ENCODE results near the gene RNF26. TPM values are rescaled to one million over a fixed set of nuclear protein-coding genes. Genes with fewer than 3 reads are reported as not detected.
A peak's percentile ranks its signal among the peaks of the same experiment; 100 is the strongest.

Gene RNF26
- polyA plus RNA-seq, 1 of the 3 experiments (the other 2 are of a cell fraction): 31.9 TPM

DNA sequence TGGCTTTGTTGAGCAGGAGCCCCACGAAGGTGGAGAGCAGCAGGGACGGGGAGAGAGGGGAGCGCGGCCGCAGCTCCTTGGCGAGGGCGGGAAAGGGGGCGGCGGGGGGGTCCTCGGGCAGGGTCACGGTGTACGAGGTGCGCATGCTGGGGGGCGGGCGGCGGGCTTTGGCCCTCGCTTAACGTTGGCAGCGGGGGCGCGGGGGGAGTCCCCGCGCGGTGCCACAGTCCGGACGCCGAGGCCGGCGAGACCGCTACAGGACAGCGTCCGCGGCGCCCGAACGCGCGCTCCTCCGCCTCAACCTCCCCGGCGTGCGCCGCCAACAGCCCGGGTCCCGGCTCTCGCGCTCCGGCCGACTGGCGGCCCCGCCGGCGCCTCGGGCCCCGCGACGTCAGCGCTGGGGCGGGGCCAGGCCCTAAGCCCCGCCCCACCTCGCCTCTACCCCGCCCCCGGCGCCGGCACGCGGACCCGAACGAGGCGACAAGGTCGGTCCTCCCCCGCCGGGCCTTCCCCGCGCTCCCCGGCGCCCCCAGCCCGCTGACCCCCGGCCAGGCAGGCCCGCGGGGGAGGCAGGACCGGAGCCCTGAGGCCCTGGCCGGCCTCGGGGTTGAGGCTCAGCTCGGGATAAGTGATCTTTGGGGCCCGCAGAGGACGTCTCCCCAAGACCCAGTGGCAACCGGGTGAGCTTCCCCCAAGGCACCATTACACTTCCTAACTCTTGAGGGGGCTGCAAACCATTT is 29.7 kb downstream of the RNF26 start:
- H2AFZ ChIP-seq (ENCODE audit: low read depth): peak overlapping the region; percentile 73
- no peaks in the 10 kb centered on the region for H3K9me3 ChIP-seq
- no peaks in the 10 kb centered on the region for H4K20me1 ChIP-seq (ENCODE audit: insufficient read depth)
- CTCF ChIA-PET: interaction anchor here (1.0 to 5.1 kb wide), 8 partner anchors 8 to 193 kb away, joined by 3 to 41 read pairs (median 10); partner anchors contain the start of gene USP2
- no peaks in the 10 kb centered on the region for H3K27me3 ChIP-seq (ENCODE audit: insufficient read depth)
- peaks cover 21% of the 10 kb centered on the region for H3F3A ChIP-seq (replicated peaks; ENCODE audit: insufficient read depth)
- no peaks in the 10 kb centered on the region for H3K79me2 ChIP-seq (ENCODE audit: insufficient read depth)
- no peaks in the 10 kb centered on the region for H3K9me2 ChIP-seq
- no peak overlapping the region; a peak in 1 of 4 replicates for H3K27ac ChIP-seq (ENCODE audit: low read depth in 2 of 2, low read length in 1 of 2)
- 8% methylated on average over 19 of the region's 88 CpGs for WGBS (ENCODE audit: low lambda C conversion rate)
- peak overlapping the region in 1 of 2 experiments; percentile 49; a peak in 2 of 4 replicates for H3K4me3 ChIP-seq (ENCODE audit: low read depth in 2 of 2, low read length in 1 of 2)
- peaks cover 37 to 69% of the 10 kb centered on the region in 2 experiments; a peak in 3 of 4 replicates for H3K4me1 ChIP-seq (ENCODE audit: control insufficient read depth in 1 of 2, insufficient read depth in 2 of 2, low read depth in 1 of 2, low read length in 1 of 2)
- no peak for TF ChIP-seq GABPA (IDR thresholded peaks at IDR 0.05; ENCODE audit: low read depth)
- no peak for TF ChIP-seq RAD21 (IDR thresholded peaks at IDR 0.05; ENCODE audit: low read length)
- TF ChIP-seq TEAD4 (IDR thresholded peaks at IDR 0.05; ENCODE audit: borderline replicate concordance, insufficient read depth): no peak
- TF ChIP-seq TCF12 (IDR thresholded peaks at IDR 0.05): no peak
- no peak for TF ChIP-seq SIN3A (IDR thresholded peaks at IDR 0.05; ENCODE audit: borderline replicate concordance, low read depth, low read length)
- TF ChIP-seq MXI1 (IDR thresholded peaks at IDR 0.05; ENCODE audit: low read depth, low read length): peak; percentile 55; the same call in 1 of the 2 replicates
- TF ChIP-seq, protein P1, sequence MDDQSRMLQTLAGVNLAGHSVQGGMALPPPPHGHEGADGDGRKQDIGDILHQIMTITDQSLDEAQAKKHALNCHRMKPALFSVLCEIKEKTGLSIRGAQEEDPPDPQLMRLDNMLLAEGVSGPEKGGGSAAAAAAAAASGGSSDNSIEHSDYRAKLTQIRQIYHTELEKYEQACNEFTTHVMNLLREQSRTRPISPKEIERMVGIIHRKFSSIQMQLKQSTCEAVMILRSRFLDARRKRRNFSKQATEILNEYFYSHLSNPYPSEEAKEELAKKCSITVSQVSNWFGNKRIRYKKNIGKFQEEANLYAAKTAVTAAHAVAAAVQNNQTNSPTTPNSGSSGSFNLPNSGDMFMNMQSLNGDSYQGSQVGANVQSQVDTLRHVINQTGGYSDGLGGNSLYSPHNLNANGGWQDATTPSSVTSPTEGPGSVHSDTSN (IDR thresholded peaks at IDR 0.05): peak; percentile 64
- TF ChIP-seq ELF1 (IDR thresholded peaks at IDR 0.05): no peak
- TF ChIP-seq POLR2AphosphoS5 (IDR thresholded peaks at IDR 0.05; ENCODE audit: low read depth, low read length): no peak
- no peak for TF ChIP-seq EP300 (IDR thresholded peaks at IDR 0.05; ENCODE audit: borderline replicate concordance in 1 of 2, low read depth in 1 of 2, low read length in 1 of 2)
- no peak for TF ChIP-seq YY1 (IDR thresholded peaks at IDR 0.05; ENCODE audit: low read depth)
- TF ChIP-seq, protein P2, sequence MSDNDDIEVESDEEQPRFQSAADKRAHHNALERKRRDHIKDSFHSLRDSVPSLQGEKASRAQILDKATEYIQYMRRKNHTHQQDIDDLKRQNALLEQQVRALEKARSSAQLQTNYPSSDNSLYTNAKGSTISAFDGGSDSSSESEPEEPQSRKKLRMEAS (IDR thresholded peaks at IDR 0.05; ENCODE audit: low read depth): peak; percentile 91
- TF ChIP-seq CHD2 (IDR thresholded peaks at IDR 0.05; ENCODE audit: low read length, partially characterized antibody): no peak
- DNase-seq: peak; percentile 97
- peak overlapping the region; percentile 61; the same call in 1 of the 2 replicates for H3K4me2 ChIP-seq
- POLR2A ChIA-PET: no interaction called here
- H3K36me3 ChIP-seq (replicated peaks in 1 of 2; ENCODE audit: control insufficient read depth in 1 of 2, insufficient read depth in 2 of 2, low read length in 1 of 2): no peaks in the 10 kb centered on the region
- H3K9ac ChIP-seq: no peak overlapping the region

DNA sequence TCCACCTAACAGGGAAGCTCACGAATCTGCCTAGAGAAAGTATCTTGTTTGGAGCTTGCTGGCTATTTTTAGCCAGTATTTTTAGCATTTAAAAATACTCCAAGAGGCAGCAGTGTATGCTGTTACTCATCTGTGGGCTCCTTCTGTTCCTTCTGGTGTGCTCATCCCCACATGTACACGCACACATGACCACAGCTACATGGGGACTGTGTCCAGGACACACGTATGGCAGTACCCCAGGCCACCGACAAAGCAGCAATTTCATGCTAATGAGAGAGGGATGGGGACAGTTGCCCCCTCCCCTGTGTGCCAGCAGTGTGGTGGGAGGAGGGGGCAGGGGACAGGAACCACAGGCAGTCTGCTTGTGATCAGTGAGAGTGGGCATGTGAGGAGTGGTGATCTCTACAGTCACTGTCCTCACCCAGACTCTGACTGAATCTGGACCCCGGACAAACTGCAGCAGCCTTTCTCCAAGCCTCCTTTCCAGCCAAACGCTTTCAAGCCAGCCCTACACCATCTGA is 30.8 kb downstream of the RNF26 start:
- Histone ChIP-seq H3K4me2 (0 out of 2 replicates have a peak overlapping the region, but pooled peaks have one; percentile 61), H3K9me2 (no peaks in the 10 kb centered on the region), H3F3A (replicated peaks; ENCODE audit: insufficient read depth) (peaks cover 21% of the 10 kb centered on the region), H4K20me1 (ENCODE audit: insufficient read depth) (no peaks in the 10 kb centered on the region), H3K79me2 (ENCODE audit: insufficient read depth) (no peaks in the 10 kb centered on the region), H2AFZ (ENCODE audit: low read depth) (no peak overlapping the region), H3K4me3 (ENCODE audit: low read depth in 2 of 2, low read length in 1 of 2) (no peak overlapping the region), H3K9ac (no peak overlapping the region), H3K27me3 (ENCODE audit: insufficient read depth) (no peaks in the 10 kb centered on the region), H3K36me3 (replicated peaks in 1 of 2; ENCODE audit: control insufficient read depth in 1 of 2, insufficient read depth in 2 of 2, low read length in 1 of 2) (no peaks in the 10 kb centered on the region), H3K9me3 (no peaks in the 10 kb centered on the region), H3K4me1 (ENCODE audit: control insufficient read depth in 1 of 2, insufficient read depth in 2 of 2, low read depth in 1 of 2, low read length in 1 of 2) (peaks cover 42 to 79% of the 10 kb centered on the region in 2 experiments; a peak in 3 of 4 replicates), H3K27ac (ENCODE audit: low read depth in 2 of 2, low read length in 1 of 2) (no peak overlapping the region)
- ChIA-PET POLR2A (no interaction called here), CTCF (interaction anchor here (0.7 to 5.1 kb wide), 9 partner anchors 9 to 194 kb away, joined by 3 to 41 read pairs (median 9); partner anchors contain the start of gene USP2)
- no peak for DNase-seq
- 90% methylated on average over 6 of the region's 6 CpGs for WGBS (ENCODE audit: low lambda C conversion rate)
- TF ChIP-seq, protein P3, sequence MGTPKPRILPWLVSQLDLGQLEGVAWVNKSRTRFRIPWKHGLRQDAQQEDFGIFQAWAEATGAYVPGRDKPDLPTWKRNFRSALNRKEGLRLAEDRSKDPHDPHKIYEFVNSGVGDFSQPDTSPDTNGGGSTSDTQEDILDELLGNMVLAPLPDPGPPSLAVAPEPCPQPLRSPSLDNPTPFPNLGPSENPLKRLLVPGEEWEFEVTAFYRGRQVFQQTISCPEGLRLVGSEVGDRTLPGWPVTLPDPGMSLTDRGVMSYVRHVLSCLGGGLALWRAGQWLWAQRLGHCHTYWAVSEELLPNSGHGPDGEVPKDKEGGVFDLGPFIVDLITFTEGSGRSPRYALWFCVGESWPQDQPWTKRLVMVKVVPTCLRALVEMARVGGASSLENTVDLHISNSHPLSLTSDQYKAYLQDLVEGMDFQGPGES (IDR thresholded peaks at IDR 0.05; ENCODE audit: low read depth, low read length): no peak
- no peak for TF ChIP-seq JUND (IDR thresholded peaks at IDR 0.05)
- TF ChIP-seq FOSL2 (IDR thresholded peaks at IDR 0.05; ENCODE audit: borderline replicate concordance, low read depth): no peak
- TF ChIP-seq TAF1 (IDR thresholded peaks at IDR 0.05; ENCODE audit: borderline replicate concordance, low read depth, low read length): no peak
- TF ChIP-seq SMC3 (IDR thresholded peaks at IDR 0.05; ENCODE audit: low read depth, low read length): no peak
- TF ChIP-seq GATA2 (CRISPR knock-in tag; IDR thresholded peaks at IDR 0.05): no peak
- TF ChIP-seq MXI1 (IDR thresholded peaks at IDR 0.05; ENCODE audit: low read depth, low read length): no peak
- no peak for TF ChIP-seq YY1 (IDR thresholded peaks at IDR 0.05; ENCODE audit: low read depth)
- TF ChIP-seq, protein P4, sequence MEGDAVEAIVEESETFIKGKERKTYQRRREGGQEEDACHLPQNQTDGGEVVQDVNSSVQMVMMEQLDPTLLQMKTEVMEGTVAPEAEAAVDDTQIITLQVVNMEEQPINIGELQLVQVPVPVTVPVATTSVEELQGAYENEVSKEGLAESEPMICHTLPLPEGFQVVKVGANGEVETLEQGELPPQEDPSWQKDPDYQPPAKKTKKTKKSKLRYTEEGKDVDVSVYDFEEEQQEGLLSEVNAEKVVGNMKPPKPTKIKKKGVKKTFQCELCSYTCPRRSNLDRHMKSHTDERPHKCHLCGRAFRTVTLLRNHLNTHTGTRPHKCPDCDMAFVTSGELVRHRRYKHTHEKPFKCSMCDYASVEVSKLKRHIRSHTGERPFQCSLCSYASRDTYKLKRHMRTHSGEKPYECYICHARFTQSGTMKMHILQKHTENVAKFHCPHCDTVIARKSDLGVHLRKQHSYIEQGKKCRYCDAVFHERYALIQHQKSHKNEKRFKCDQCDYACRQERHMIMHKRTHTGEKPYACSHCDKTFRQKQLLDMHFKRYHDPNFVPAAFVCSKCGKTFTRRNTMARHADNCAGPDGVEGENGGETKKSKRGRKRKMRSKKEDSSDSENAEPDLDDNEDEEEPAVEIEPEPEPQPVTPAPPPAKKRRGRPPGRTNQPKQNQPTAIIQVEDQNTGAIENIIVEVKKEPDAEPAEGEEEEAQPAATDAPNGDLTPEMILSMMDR (IDR thresholded peaks at IDR 0.05): no peak
- TF ChIP-seq TEAD4 (IDR thresholded peaks at IDR 0.05; ENCODE audit: borderline replicate concordance, insufficient read depth): no peak
- no peak for TF ChIP-seq GABPA (IDR thresholded peaks at IDR 0.05; ENCODE audit: low read depth)
- TF ChIP-seq CHD2 (IDR thresholded peaks at IDR 0.05; ENCODE audit: low read length, partially characterized antibody): no peak
- TF ChIP-seq TCF12 (IDR thresholded peaks at IDR 0.05): no peak
- TF ChIP-seq RCOR1 (IDR thresholded peaks at IDR 0.05; ENCODE audit: low read length): no peak
- TF ChIP-seq NRF1 (IDR thresholded peaks at IDR 0.05; ENCODE audit: low read depth, low read length): no peak
- no peak for TF ChIP-seq RFX5 (IDR thresholded peaks at IDR 0.05; ENCODE audit: low read length)
